Muscle layer of colon (tissue), 2 donors: ENCODE measurements around the gene MTHFD1L.
"Not testable (repeated sequence)": the region's sequence is repeated elsewhere in the genome, so short reads cannot be mapped to it uniquely, and the experiment has no call there.

ENCODE experiments used
- H3K27ac ChIP-seq: one replicate; pipeline ENCODE4 v1.7.0; 2013; ENCODE audit warnings: low read depth, mild to moderate bottlenecking, low read length, moderate library complexity
- H3K27me3 ChIP-seq, 2 donors: one replicate each; pipeline ENCODE4 v1.7.0; 2013; ENCODE audit warnings: low read length in 2 of 2, mild to moderate bottlenecking in 2 of 2; ENCODE audit not compliant: insufficient read depth in 2 of 2, control insufficient read depth in 1 of 2
- H3K36me3 ChIP-seq: one replicate; pipeline ENCODE4 v1.7.0; 2013; ENCODE audit warnings: mild to moderate bottlenecking, low read length; ENCODE audit not compliant: insufficient read depth
- H3K4me1 ChIP-seq: one replicate; pipeline ENCODE4 v1.7.0; 2013; ENCODE audit warnings: mild to moderate bottlenecking, low read length; ENCODE audit not compliant: insufficient read depth
- H3K4me3 ChIP-seq, 2 donors: one replicate each; pipeline ENCODE4 v1.7.0; 2013; ENCODE audit warnings: low read length in 2 of 2, low read depth in 1 of 2, mild to moderate bottlenecking in 1 of 2, moderate library complexity in 1 of 2
- H3K9ac ChIP-seq: one replicate; pipeline ENCODE4 v1.7.0; 2013; ENCODE audit warnings: low read length
- H3K9me3 ChIP-seq: one replicate; pipeline ENCODE4 v1.7.0; 2013; ENCODE audit warnings: mild to moderate bottlenecking, low read length
- donor health status: abdominal sarcoma.
- donor health status: Adenocarcinoma of cecum.

The MTHFD1L gene

DNA sequence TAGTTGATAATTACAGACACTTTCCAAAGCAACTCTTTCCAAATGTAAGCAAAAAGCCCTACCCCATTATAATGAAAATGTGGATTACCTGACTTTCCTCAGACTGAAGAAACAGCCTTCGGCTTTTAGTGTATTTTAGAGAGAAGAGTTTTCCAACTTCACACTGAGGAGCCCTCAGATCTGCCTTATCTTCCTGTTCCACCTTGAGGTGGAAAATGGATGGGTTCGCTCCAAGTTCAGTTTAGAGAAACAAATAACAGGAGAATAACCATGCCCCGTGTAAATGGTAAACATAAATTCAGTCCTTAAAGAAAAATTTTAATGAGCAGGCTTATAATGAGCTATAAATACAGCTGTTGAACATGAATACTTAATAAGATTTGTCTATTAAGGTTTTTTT, 21.1 kb upstream of the MTHFD1L start:
- Histone ChIP-seq H3K9ac (no peak overlapping the region), H3K27me3 (no peaks in the 10 kb centered on the region), H3K27ac (no peak overlapping the region), H3K4me1 (no peaks in the 10 kb centered on the region), H3K36me3 (peaks cover 5% of the 10 kb centered on the region), H3K4me3 (no peak overlapping the region), H3K9me3 (no peaks in the 10 kb centered on the region)

DNA sequence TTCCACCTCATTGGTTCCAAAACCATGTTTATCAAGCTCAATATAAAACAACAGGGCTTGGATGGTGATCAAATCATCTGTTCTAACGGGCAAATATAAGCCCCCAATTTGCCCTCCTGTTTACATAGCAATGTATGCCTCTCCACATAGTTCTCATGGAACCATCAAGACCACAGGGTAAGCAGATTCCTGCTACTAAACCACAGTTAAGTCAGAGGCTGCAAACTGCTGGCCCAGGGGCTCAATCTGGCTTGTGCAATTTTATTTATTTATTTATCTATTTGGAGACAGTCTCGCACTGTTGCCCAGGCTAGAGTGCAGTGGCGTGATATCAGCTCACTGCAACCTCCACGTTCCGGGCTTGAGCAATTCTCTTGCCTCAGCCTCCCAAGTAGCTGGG, 18.9 kb upstream of the MTHFD1L start:
- no peak overlapping the region for H3K4me3 ChIP-seq
- H3K9me3 ChIP-seq: no peaks in the 10 kb centered on the region
- no peak overlapping the region for H3K9ac ChIP-seq
- no peaks in the 10 kb centered on the region for H3K27me3 ChIP-seq
- H3K4me1 ChIP-seq: no peaks in the 10 kb centered on the region
- no peak overlapping the region for H3K27ac ChIP-seq
- no peaks in the 10 kb centered on the region for H3K36me3 ChIP-seq

DNA sequence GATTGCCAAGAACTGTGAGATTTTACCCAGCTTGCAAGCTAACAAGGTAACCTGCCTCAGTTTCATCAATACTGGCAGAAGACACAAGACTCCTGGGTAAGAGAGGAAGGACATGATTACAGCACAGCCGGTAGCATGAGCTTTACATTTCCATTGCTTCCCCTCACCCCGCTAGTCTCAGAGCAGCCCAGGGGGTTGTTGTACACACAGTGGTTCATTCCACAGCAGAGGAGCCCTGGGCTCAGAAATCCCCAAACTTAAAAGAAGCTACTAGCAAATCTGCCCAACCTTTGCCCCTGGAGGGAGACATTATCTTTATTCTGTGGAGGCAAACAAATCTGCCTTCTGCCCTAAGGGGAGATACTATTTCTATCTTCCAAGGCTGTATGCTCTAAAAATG, 17.1 kb upstream of the MTHFD1L start:
- no peak overlapping the region for H3K4me3 ChIP-seq
- H3K27ac ChIP-seq: no peak overlapping the region
- no peaks in the 10 kb centered on the region for H3K36me3 ChIP-seq
- no peaks in the 10 kb centered on the region for H3K27me3 ChIP-seq
- no peak overlapping the region for H3K9ac ChIP-seq
- no peaks in the 10 kb centered on the region for H3K4me1 ChIP-seq
- no peaks in the 10 kb centered on the region for H3K9me3 ChIP-seq

DNA sequence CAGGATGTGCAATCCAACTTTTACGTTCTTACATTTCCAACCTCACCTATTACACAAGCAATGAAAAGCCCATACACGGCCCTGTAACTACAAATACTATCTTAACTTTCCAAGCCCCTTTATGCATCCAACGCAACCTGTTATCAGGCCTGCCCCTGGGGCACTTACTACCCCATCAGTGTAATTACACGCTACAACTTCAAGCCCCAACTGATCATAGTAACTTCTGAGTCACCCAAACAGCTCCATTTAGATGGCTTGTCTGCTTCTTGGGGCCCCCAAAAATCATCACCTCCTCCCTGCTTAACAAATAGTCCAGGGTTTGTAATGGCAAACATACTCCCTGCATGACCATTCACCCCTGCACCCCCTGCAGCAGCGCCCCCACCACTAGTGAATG, 11.1 kb upstream of the MTHFD1L start:
- not testable (repeated sequence) for H3K36me3 ChIP-seq, H3K4me3 ChIP-seq, H3K27ac ChIP-seq, H3K9ac ChIP-seq, H3K27me3 ChIP-seq, H3K9me3 ChIP-seq
- H3K4me1 ChIP-seq: peaks cover 19% of the 10 kb centered on the region

DNA sequence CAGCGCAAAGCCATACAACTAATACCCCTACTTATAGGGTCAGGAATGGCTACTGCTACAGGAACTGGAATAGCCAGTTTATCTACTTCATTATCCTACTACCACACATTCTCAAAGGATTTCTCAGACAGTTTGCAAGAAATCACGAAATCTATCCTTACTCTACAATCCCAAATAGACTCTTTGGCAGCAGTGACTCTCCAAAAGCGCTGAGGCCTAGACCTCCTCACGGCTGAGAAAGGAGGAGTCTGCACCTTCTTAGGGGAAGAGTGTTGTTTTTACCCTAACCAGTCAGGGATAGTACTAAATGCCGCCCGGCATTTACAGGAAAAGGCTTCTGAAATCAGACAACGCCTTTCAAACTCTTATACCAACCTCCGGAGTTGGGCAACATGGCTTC, 10.3 kb upstream of the MTHFD1L start:
- H3K27me3 ChIP-seq, H3K9ac ChIP-seq, H3K9me3 ChIP-seq, H3K4me3 ChIP-seq, H3K27ac ChIP-seq, H3K36me3 ChIP-seq: not testable (repeated sequence)
- H3K4me1 ChIP-seq: peaks cover 19% of the 10 kb centered on the region

DNA sequence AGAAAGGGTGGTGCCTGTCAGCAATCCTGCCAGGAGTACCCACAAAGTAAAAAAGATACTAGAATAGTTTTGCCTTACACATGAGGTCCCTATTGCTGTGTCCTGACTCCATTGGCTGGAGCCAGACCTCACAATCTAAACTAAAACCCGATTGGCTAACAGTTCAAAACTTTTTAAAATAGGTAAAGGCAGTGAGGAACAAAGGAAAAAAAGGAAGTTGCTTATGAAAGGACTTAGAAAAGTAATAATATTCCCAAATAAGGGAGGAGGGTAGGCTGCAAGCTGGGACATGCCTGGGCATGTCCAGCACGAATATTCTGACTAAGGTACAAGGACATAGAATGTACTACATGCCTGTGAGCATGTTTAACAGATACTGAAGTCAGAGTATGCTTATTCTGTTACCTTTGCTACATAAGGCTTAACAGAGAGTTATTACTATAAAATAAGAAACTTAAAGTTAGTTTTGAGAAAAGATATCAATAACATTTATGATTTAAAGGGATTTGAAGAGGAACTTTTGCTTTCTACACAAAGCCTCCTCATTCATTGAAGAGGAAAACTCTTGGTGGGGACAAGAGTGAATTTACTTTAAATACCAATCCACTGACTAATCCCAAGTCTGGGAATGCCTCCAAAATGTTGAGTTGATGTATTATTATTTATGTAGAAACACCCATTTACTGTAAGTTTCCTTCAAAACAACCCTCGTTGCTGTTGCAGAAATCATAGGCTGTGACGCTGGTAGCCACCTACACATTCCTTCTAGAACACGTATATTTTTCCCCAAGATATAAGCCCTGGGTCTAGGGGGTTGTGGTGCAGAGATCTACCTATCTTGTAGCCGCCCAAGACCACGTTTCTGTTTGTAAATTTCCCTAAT, 8.2 kb upstream of the MTHFD1L start:
- H3K9ac ChIP-seq: no peak overlapping the region
- H3K27me3 ChIP-seq: no peaks in the 10 kb centered on the region
- H3K27ac ChIP-seq: peak overlapping the region; percentile 89
- H3K4me3 ChIP-seq: peak overlapping the region in 1 of 2 donors; percentile 45
- no peaks in the 10 kb centered on the region for H3K9me3 ChIP-seq
- H3K36me3 ChIP-seq: no peaks in the 10 kb centered on the region
- H3K4me1 ChIP-seq: peaks cover 19% of the 10 kb centered on the region

DNA sequence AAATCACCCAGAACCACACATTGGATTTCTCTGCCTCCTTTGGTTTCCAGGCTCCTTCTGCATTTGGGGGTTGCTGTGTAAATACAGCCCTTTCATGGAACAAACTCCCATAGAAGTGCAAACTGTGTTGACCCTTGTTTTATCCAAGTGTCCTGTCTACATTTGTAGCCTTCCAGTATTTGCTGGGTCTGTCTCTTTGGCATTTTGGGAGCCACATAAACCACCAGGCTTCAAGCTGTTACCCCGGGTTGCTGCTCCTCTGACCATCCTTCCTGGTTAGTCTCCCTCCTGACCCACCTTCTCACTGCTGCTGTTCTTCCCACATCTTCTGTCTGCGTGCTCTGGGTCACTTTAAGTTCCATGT, 7.6 kb upstream of the MTHFD1L start:
- Histone ChIP-seq H3K36me3 (no peaks in the 10 kb centered on the region), H3K27ac (peak overlapping the region; percentile 89), H3K9me3 (no peaks in the 10 kb centered on the region), H3K4me1 (peaks cover 19% of the 10 kb centered on the region), H3K27me3 (no peaks in the 10 kb centered on the region), H3K9ac (no peak overlapping the region), H3K4me3 (peak overlapping the region in 1 of 2 donors; percentile 45)

DNA sequence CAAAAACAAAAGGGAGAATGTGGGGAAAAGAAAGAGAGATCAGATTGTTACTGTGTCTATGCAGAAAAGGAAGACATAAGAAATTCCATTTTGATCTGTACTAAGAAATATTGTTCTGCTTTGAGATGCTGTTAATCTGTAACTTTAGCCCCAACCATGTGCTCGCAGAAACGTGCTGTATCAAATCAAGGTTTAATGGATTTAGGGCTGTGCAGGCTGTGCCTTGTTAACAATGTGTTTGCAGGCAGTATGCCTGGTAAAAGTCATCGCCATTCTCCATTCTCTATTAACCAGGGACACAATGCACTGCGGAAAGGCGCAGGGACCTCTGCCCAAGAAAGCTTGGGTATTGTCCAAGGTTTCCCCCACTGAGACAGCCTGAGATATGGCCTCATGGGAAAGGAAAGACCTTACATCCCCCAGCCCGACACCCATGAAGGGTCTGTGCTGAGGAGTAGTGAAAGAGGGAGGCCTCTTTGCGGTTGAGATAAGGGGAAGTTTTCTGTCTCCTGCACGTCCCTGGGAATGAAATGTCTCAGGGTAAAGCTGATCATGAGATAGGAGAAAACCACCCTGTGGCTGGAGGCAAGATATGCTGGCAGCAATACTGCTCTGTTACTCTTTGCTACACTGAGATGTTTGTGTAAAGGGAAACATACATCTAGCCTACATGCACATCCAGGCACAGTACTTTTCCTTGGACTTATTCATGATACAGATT, 3.9 kb upstream of the MTHFD1L start:
- peaks cover 22% of the 10 kb centered on the region for H3K4me1 ChIP-seq
- not testable (repeated sequence) for H3K36me3 ChIP-seq, H3K27me3 ChIP-seq, H3K9ac ChIP-seq, H3K9me3 ChIP-seq, H3K27ac ChIP-seq, H3K4me3 ChIP-seq

DNA sequence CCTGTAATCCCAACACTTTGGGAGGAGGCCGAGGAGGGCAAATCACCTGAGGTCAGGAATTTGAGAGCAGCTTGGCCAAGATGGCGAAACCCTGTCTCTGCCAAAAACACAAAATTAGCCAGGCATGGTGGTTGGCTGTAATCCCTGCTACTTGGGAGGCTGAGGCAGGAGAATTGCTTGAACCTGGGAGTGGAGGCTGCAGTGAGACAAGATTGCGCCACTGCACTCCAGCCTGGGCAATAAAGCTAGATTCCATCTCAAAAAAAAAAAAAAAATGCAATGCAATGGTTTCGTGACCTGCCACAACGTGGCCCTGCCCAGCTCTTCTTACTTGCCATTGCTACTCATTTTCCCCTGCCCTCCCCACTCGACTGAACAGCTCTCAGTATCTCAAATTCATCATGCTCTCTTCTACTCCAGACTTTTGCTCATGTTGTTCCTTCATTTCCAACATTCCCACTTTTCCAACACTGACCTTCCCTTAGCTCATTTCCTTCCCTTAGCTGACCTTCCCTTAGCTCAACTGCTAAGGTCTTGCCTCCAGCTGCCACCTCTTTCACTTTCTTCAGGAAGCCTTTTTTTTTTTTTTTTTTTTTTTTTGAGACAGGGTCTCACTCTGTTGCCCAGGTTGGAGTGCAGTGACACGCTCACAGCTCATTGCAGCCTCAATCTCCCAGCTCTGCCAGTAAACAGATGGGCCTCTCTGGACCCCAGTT, 2.1 kb upstream of the MTHFD1L start:
- H3K36me3 ChIP-seq: no peaks in the 10 kb centered on the region
- no peaks in the 10 kb centered on the region for H3K27me3 ChIP-seq
- no peak overlapping the region for H3K9ac ChIP-seq
- no peak overlapping the region for H3K27ac ChIP-seq
- no peaks in the 10 kb centered on the region for H3K9me3 ChIP-seq
- H3K4me3 ChIP-seq: no peak overlapping the region
- peaks cover 14% of the 10 kb centered on the region for H3K4me1 ChIP-seq

DNA sequence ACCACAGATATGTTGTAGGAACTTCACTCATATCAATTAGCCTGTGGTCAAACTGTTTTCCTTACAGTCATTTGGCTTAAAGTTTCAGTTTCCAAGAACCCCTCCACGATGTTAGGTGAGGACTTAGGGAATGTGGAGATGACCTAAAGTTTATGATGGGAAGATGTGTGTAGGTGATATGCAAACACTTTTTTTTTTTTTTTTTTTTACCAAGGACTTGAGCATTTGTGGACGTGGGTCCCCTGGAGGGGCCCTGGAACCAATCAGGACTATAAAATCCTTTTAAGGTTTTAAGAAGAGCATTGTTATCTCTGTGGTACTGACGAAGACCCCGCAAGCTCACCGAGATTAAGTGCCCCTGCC, 478 bp upstream of the MTHFD1L start:
- Histone ChIP-seq H3K36me3 (no peaks in the 10 kb centered on the region), H3K9ac (peak overlapping the region; percentile 51), H3K27me3 (no peaks in the 10 kb centered on the region), H3K4me1 (peaks cover 9% of the 10 kb centered on the region), H3K4me3 (peak overlapping the region; percentile 79 to 89), H3K27ac (peak overlapping the region; percentile 92), H3K9me3 (no peaks in the 10 kb centered on the region)

DNA sequence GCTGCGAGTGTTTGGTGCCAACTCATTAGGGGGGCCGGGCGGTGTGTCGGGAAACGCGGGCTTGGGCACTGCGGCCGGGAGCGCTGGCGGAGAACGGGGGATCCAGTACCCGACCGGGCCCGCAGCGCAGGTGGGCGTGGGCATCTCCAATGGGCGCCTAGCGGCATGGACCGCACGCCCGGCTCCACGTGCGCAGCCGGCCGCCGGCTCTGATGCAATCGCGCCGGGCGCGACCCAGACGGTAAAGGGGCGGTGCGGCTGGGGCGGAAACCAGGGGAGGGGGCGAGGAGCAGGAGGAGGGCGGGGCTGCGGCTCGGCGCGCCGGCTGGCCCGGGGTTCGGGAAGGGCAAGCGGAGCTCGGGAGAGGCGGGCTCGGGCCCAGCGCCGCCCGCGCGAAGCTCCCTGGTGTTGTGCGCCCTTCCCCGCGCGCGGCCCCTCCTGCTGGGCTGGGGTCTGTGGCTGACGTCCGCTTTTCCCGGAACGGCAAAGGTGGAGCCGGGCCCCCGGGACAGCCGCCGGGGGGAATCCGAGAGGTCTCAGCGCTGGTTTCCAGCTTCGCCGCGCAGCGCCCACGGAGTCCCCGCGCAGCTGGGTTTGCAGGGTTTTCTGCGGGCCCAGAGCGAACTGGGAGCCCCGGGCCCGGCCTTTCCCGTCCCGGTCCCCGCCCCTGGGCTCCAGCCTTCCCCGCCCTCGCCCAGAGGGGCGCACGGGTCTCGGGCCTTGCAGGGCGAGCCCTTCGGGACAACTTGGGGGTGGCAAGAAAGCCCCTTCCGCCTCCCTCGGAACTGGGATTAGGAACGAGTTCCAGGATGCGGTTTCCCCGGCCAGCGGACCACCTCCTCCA, 867 bp downstream of the MTHFD1L start:
- peaks cover 9% of the 10 kb centered on the region for H3K4me1 ChIP-seq
- no peaks in the 10 kb centered on the region for H3K27me3 ChIP-seq
- peak overlapping the region; percentile 92 for H3K27ac ChIP-seq
- H3K9ac ChIP-seq: peak overlapping the region; percentile 24
- peak overlapping the region; percentile 46 to 89 for H3K4me3 ChIP-seq
- H3K36me3 ChIP-seq: no peaks in the 10 kb centered on the region
- no peaks in the 10 kb centered on the region for H3K9me3 ChIP-seq
